Prostate gland (tissue), 2 donors: Measurements from ENCODE around the gene NAIF1.

Source experiments
- POLR2A ChIP-seq: fragments of 450-650 bp; IDR thresholded peaks from one replicate; pipeline ENCODE4 v1.6.1; 2016; ENCODE audit warnings: antibody characterized with exemption, mild to moderate bottlenecking
- POLR2AphosphoS5 ChIP-seq: sonication (generic); formaldehyde crosslinking; IDR thresholded peaks from one replicate; pipeline ENCODE4 v1.6.1; 2017; ENCODE audit warnings: antibody characterized with exemption
- TF ChIP-seq, protein P1 (sequence below), 4 experiments: fragments of 200-600 bp in 2 of 4; fragments of 450-650 bp in 2 of 4; sonication (generic) in 2 of 4; IDR thresholded peaks; 1 replicate in 3 of 4; 2 replicates in 1 of 4; pipeline ENCODE4 v1.5.1; 2016 to 2019; ENCODE audit warnings: antibody characterized with exemption in 4 of 4, mild to moderate bottlenecking in 2 of 4, moderate library complexity in 2 of 4

- TF ChIP-seq POLR2A = no peak
- TF ChIP-seq, protein P1, sequence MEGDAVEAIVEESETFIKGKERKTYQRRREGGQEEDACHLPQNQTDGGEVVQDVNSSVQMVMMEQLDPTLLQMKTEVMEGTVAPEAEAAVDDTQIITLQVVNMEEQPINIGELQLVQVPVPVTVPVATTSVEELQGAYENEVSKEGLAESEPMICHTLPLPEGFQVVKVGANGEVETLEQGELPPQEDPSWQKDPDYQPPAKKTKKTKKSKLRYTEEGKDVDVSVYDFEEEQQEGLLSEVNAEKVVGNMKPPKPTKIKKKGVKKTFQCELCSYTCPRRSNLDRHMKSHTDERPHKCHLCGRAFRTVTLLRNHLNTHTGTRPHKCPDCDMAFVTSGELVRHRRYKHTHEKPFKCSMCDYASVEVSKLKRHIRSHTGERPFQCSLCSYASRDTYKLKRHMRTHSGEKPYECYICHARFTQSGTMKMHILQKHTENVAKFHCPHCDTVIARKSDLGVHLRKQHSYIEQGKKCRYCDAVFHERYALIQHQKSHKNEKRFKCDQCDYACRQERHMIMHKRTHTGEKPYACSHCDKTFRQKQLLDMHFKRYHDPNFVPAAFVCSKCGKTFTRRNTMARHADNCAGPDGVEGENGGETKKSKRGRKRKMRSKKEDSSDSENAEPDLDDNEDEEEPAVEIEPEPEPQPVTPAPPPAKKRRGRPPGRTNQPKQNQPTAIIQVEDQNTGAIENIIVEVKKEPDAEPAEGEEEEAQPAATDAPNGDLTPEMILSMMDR (IDR thresholded peaks at IDR 0.05) = no peak
- no peak for TF ChIP-seq POLR2AphosphoS5
These were observed 34.1 kb upstream of the NAIF1 start for GRCh38 chr9:128101231-128101661.
